Dorsolateral prefrontal cortex (tissue), 118 donors: ENCODE data around the gene AMY2A. TPM values are rescaled to one million over a fixed set of nuclear protein-coding genes. Genes with fewer than 3 reads are reported as not detected.

Experiments
- total RNA-seq, 120 experiments: library from RNA; stranded (reverse); gene quantifications; one replicate each; pipeline versions ENCODE4 v1.2.3 to v1.2.4, GENCODE V29; 2022

Gene AMY2A
- total RNA-seq, 120 experiments from 2014 or later: 0.32 to 5.2 (median 1.8) TPM; not detected in 17

Other genes with a start within 250 kb of the AMY2A start
- gene RNPC3, start 91.7 kb upstream of the AMY2A start, total RNA-seq: 100 to 1,000 TPM in 35 of 120 experiments, 10 to 100 TPM in 85; 59.0 to 149 (median 91.9) TPM
- gene AMY2B, start 45.8 kb upstream of the AMY2A start, total RNA-seq: 100 to 1,000 TPM in 2 of 120 experiments, 10 to 100 TPM in 118; 42.8 to 102 (median 69.5) TPM
- gene AMY1A, start 38.3 kb downstream of the AMY2A start, total RNA-seq: not detected
- under 1 TPM in 1 of 120 experiments, not detected in 119; 0.42 TPM for gene AMY1B, start 78.8 kb downstream of the AMY2A start, total RNA-seq
- gene AMY1C, start 132.5 kb downstream of the AMY2A start, total RNA-seq: under 1 TPM in 2 of 120 experiments, not detected in 118; 0.50 to 0.62 TPM